HUDEP-2 (cell line): ENCODE results near the gene CCDC28B.

Source experiments
- DNase-seq, 76 experiments: peaks; one replicate each; lab custom pipeline; 2025; ENCODE audit not compliant: unreplicated experiment in 76 of 76; lab: John Stamatoyannopoulos, UW

Gene CCDC28B

GRCh38 chr1:32192220-32192948 lies 8.0 kb upstream of the CCDC28B start:
- no peak for DNase-seq

- DNase-seq = no peak
These were observed 5.4 kb upstream of the CCDC28B start for GRCh38 chr1:32194984-32195383.

- DNase-seq = no peak
These were observed 4.9 kb upstream of the CCDC28B start for GRCh38 chr1:32195531-32195930.

GRCh38 chr1:32195972-32196823 lies 4.2 kb upstream of the CCDC28B start:
- DNase-seq = no peak

GRCh38 chr1:32197074-32197473 lies 3.3 kb upstream of the CCDC28B start:
- no peak for DNase-seq

- no peak for DNase-seq
These were observed 2.6 kb upstream of the CCDC28B start for GRCh38 chr1:32197837-32198236.

- no peak for DNase-seq
These were observed 2.0 kb upstream of the CCDC28B start for GRCh38 chr1:32198237-32199042.

GRCh38 chr1:32199043-32199716 lies 1.2 kb upstream of the CCDC28B start:
- DNase-seq = no peak

GRCh38 chr1:32199717-32200072 lies 700 bp upstream of the CCDC28B start:
- no peak for DNase-seq

GRCh38 chr1:32201011-32201855 lies 838 bp downstream of the CCDC28B start:
- DNase-seq = peak in 63 of 76 experiments; percentile 10 to 85 (median 67)

- no peak for DNase-seq
These were observed 4.6 kb downstream of the CCDC28B start for GRCh38 chr1:32204943-32205361.

GRCh38 chr1:32205401-32206370 lies 5.3 kb downstream of the CCDC28B start, which contains the start of gene IQCC:
TSS of gene IQCC (plus strand) at chr1:32205671. CDS start at chr1:32205682, 11 bp downstream.
- peak in 68 of 76 experiments; percentile 36 to 85 (median 69) for DNase-seq

GRCh38 chr1:32208469-32208868 lies 8.1 kb downstream of the CCDC28B start:
- no peak for DNase-seq

GRCh38 chr1:32208891-32209328 lies 8.5 kb downstream of the CCDC28B start, which contains the start of gene DCDC2B:
TSS of gene DCDC2B (plus strand) at chr1:32209089. CDS start at chr1:32209094, 5 bp downstream.
- DNase-seq = peak in 71 of 76 experiments; percentile 28 to 87 (median 69)

- DNase-seq = peak in 51 of 76 experiments; percentile 9 to 66 (median 32)
These were observed 15.5 kb downstream of the CCDC28B start for GRCh38 chr1:32215629-32216480.

GRCh38 chr1:32216566-32216965 lies 16.2 kb downstream of the CCDC28B start:
- no peak for DNase-seq

- no peak for DNase-seq
These were observed 18.6 kb downstream of the CCDC28B start for GRCh38 chr1:32219022-32219421.
